SH-SY5Y (cell line): Measurements from ENCODE around the gene CDH15.

ENCODE experiments used
- GATA2 ChIP-seq: IDR thresholded peaks from 2 replicates; pipeline ENCODE4 v1.6.1; 2011; ENCODE audit warnings: mild to moderate bottlenecking, low read depth, low read length
- GATA3 ChIP-seq: IDR thresholded peaks from 2 replicates; pipeline ENCODE4 v1.6.1; 2011; ENCODE audit warnings: low read depth, mild to moderate bottlenecking, low read length, moderate library complexity

DNA sequence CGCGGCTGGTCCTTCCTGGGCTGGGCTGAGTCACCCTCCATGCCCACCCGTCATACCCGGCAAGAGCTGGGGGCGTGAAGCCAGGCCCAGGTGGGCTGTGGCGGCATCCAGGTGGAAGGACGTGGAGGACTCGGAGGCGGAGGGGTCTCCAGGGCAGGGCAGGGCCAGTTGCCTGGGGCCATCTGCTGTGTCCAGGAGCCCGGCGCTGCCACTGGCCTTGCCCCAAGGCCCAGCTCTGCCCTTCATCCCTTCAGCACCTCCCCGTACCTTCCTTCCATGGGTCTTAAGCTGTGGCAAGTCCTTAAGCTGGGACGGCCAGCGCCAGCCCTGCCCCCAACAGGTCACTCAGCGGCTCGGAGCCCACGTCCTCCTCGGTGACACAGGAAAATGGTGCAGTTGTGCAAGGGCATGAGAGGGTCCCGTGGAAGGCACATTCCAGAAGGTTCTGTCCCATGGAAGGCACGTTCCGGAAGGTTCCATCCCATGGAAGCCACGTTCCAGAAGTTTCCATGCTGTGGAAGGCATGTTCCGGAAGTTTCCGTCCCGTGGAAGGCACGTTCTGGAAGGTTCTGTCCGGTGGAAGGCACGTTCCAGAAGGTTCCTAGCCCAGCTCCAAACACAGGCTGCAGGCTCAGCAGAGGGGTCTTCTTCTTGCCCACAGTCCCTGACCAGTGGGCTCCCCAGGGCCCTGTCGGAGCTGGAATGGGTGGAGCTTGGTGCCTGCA lies 10.4 kb upstream of the CDH15 start:
- no peak for TF ChIP-seq GATA2
- no peak for TF ChIP-seq GATA3
